ENCODE results near the gene ATP5MG.

DNA sequence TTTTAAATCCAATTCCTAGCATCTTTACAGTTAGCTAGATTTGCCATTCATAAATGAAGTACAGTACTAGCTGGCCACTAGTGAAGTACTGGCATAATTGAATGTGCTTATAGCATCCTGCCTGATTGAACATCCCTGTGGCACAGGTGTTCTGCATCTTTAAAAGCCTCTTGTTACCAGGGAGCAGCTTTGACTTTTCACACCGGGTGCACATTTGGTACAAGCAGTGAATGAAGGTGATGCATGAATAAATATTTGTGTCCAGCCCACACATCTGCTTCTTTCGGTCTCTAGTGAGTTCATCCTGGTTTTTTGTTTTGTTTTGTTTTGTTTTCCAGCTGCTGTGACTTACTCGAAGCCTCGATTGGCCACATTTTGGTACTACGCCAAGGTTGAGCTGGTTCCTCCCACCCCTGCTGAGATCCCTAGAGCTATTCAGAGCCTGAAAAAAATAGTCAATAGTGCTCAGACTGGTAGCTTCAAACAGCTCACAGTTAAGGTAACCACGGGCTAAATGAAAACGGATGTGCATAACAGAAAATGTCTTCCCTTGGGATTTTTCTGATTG is 5.3 kb downstream of the ATP5MG start:
- TF ChIP-seq NPAS2 (CRISPR knock-in tag; IDR thresholded peaks at IDR 0.05; ENCODE audit: borderline replicate concordance) (no peak), HOXA7 (CRISPR knock-in tag; IDR thresholded peaks at IDR 0.05) (no peak), RFX5 (IDR thresholded peaks at IDR 0.05) (no peak), GATA3 (IDR thresholded peaks at IDR 0.05; ENCODE audit: borderline replicate concordance) (no peak), SREBF2 (IDR thresholded peaks at IDR 0.05) (no peak), JUNB (IDR thresholded peaks at IDR 0.05) (no peak), RAD21 (conservative IDR thresholded peaks at IDR 0.05 in 1 of 2, IDR thresholded peaks at IDR 0.05 in 1 of 2) (no peak), NFE2L2 (conservative IDR thresholded peaks at IDR 0.05; ENCODE audit: low read length) (no peak)
- TF ChIP-seq, protein P1, sequence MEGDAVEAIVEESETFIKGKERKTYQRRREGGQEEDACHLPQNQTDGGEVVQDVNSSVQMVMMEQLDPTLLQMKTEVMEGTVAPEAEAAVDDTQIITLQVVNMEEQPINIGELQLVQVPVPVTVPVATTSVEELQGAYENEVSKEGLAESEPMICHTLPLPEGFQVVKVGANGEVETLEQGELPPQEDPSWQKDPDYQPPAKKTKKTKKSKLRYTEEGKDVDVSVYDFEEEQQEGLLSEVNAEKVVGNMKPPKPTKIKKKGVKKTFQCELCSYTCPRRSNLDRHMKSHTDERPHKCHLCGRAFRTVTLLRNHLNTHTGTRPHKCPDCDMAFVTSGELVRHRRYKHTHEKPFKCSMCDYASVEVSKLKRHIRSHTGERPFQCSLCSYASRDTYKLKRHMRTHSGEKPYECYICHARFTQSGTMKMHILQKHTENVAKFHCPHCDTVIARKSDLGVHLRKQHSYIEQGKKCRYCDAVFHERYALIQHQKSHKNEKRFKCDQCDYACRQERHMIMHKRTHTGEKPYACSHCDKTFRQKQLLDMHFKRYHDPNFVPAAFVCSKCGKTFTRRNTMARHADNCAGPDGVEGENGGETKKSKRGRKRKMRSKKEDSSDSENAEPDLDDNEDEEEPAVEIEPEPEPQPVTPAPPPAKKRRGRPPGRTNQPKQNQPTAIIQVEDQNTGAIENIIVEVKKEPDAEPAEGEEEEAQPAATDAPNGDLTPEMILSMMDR (IDR thresholded peaks at IDR 0.05), result no peak
- TF ChIP-seq, protein P2, sequence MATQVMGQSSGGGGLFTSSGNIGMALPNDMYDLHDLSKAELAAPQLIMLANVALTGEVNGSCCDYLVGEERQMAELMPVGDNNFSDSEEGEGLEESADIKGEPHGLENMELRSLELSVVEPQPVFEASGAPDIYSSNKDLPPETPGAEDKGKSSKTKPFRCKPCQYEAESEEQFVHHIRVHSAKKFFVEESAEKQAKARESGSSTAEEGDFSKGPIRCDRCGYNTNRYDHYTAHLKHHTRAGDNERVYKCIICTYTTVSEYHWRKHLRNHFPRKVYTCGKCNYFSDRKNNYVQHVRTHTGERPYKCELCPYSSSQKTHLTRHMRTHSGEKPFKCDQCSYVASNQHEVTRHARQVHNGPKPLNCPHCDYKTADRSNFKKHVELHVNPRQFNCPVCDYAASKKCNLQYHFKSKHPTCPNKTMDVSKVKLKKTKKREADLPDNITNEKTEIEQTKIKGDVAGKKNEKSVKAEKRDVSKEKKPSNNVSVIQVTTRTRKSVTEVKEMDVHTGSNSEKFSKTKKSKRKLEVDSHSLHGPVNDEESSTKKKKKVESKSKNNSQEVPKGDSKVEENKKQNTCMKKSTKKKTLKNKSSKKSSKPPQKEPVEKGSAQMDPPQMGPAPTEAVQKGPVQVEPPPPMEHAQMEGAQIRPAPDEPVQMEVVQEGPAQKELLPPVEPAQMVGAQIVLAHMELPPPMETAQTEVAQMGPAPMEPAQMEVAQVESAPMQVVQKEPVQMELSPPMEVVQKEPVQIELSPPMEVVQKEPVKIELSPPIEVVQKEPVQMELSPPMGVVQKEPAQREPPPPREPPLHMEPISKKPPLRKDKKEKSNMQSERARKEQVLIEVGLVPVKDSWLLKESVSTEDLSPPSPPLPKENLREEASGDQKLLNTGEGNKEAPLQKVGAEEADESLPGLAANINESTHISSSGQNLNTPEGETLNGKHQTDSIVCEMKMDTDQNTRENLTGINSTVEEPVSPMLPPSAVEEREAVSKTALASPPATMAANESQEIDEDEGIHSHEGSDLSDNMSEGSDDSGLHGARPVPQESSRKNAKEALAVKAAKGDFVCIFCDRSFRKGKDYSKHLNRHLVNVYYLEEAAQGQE (IDR thresholded peaks at IDR 0.05), result no peak
- TF ChIP-seq, protein P3, sequence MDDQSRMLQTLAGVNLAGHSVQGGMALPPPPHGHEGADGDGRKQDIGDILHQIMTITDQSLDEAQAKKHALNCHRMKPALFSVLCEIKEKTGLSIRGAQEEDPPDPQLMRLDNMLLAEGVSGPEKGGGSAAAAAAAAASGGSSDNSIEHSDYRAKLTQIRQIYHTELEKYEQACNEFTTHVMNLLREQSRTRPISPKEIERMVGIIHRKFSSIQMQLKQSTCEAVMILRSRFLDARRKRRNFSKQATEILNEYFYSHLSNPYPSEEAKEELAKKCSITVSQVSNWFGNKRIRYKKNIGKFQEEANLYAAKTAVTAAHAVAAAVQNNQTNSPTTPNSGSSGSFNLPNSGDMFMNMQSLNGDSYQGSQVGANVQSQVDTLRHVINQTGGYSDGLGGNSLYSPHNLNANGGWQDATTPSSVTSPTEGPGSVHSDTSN (IDR thresholded peaks at IDR 0.05), result no peak

All from A549 (cell line).